Measurements from ENCODE around the gene ADCY6.

ADCY6 gene

GRCh38 chr12:48787791-48788523, 932 bp downstream of the ADCY6 start:
- TF ChIP-seq POLR2A (IDR thresholded peaks at IDR 0.05; ENCODE audit: low read depth, low read length) (no peak), POLR2AphosphoS5 (IDR thresholded peaks at IDR 0.05; ENCODE audit: low read depth, low read length) (no peak), PAX5 (IDR thresholded peaks at IDR 0.05; ENCODE audit: insufficient read depth, low read length, severe bottlenecking) (no peak), TAF1 (IDR thresholded peaks at IDR 0.05; ENCODE audit: low read depth, low read length) (no peak), SPI1 (IDR thresholded peaks at IDR 0.05; ENCODE audit: low read depth, low read length) (no peak), POU2F2 (IDR thresholded peaks at IDR 0.05; ENCODE audit: low read depth, low read length) (no peak)
- no peak for DNase-seq (ENCODE audit: insufficient read length, low spot score)
- no peak for FAIRE-seq

GRCh38 chr12:48786591-48787544, 2.0 kb downstream of the ADCY6 start:
- FAIRE-seq = no peak
- DNase-seq (ENCODE audit: insufficient read length, low spot score) = no peak
- no peak for TF ChIP-seq PAX5 (IDR thresholded peaks at IDR 0.05; ENCODE audit: insufficient read depth, low read length, severe bottlenecking)
- no peak for TF ChIP-seq POLR2AphosphoS5 (IDR thresholded peaks at IDR 0.05; ENCODE audit: low read depth, low read length)
- TF ChIP-seq POLR2A (IDR thresholded peaks at IDR 0.05; ENCODE audit: low read depth, low read length) = no peak
- TF ChIP-seq TAF1 (IDR thresholded peaks at IDR 0.05; ENCODE audit: low read depth, low read length) = no peak
- TF ChIP-seq SPI1 (IDR thresholded peaks at IDR 0.05; ENCODE audit: low read depth, low read length) = no peak
- no peak for TF ChIP-seq POU2F2 (IDR thresholded peaks at IDR 0.05; ENCODE audit: low read depth, low read length)

GRCh38 chr12:48783432-48783831, 5.5 kb downstream of the ADCY6 start:
- TF ChIP-seq TAF1 (IDR thresholded peaks at IDR 0.05; ENCODE audit: low read depth, low read length) = no peak
- no peak for TF ChIP-seq POLR2A (IDR thresholded peaks at IDR 0.05; ENCODE audit: low read depth, low read length)
- no peak for TF ChIP-seq SPI1 (IDR thresholded peaks at IDR 0.05; ENCODE audit: low read depth, low read length)
- TF ChIP-seq POU2F2 (IDR thresholded peaks at IDR 0.05; ENCODE audit: low read depth, low read length) = no peak
- no peak for TF ChIP-seq PAX5 (IDR thresholded peaks at IDR 0.05; ENCODE audit: insufficient read depth, low read length, severe bottlenecking)
- TF ChIP-seq POLR2AphosphoS5 (IDR thresholded peaks at IDR 0.05; ENCODE audit: low read depth, low read length) = no peak
- DNase-seq (ENCODE audit: insufficient read length, low spot score) (no peak), FAIRE-seq (no peak)

GRCh38 chr12:48782457-48783395, 6.2 kb downstream of the ADCY6 start:
- no peak for TF ChIP-seq SPI1 (IDR thresholded peaks at IDR 0.05; ENCODE audit: low read depth, low read length)
- no peak for TF ChIP-seq POLR2A (IDR thresholded peaks at IDR 0.05; ENCODE audit: low read depth, low read length)
- no peak for TF ChIP-seq POU2F2 (IDR thresholded peaks at IDR 0.05; ENCODE audit: low read depth, low read length)
- no peak for TF ChIP-seq TAF1 (IDR thresholded peaks at IDR 0.05; ENCODE audit: low read depth, low read length)
- TF ChIP-seq POLR2AphosphoS5 (IDR thresholded peaks at IDR 0.05; ENCODE audit: low read depth, low read length) = no peak
- TF ChIP-seq PAX5 (IDR thresholded peaks at IDR 0.05; ENCODE audit: insufficient read depth, low read length, severe bottlenecking) = no peak
- FAIRE-seq = no peak
- DNase-seq (ENCODE audit: insufficient read length, low spot score) = no peak

GRCh38 chr12:48781750-48782456, 7.0 kb downstream of the ADCY6 start:
- FAIRE-seq (no peak), DNase-seq (ENCODE audit: insufficient read length, low spot score) (no peak)
- TF ChIP-seq PAX5 (IDR thresholded peaks at IDR 0.05; ENCODE audit: insufficient read depth, low read length, severe bottlenecking) (no peak), TAF1 (IDR thresholded peaks at IDR 0.05; ENCODE audit: low read depth, low read length) (no peak), SPI1 (IDR thresholded peaks at IDR 0.05; ENCODE audit: low read depth, low read length) (no peak), POLR2A (IDR thresholded peaks at IDR 0.05; ENCODE audit: low read depth, low read length) (no peak), POLR2AphosphoS5 (IDR thresholded peaks at IDR 0.05; ENCODE audit: low read depth, low read length) (no peak), POU2F2 (IDR thresholded peaks at IDR 0.05; ENCODE audit: low read depth, low read length) (no peak)

- TF ChIP-seq PAX5 (IDR thresholded peaks at IDR 0.05; ENCODE audit: insufficient read depth, low read length, severe bottlenecking) = no peak
- TF ChIP-seq TAF1 (IDR thresholded peaks at IDR 0.05; ENCODE audit: low read depth, low read length) = no peak
- TF ChIP-seq POLR2AphosphoS5 (IDR thresholded peaks at IDR 0.05; ENCODE audit: low read depth, low read length) = no peak
- no peak for TF ChIP-seq POLR2A (IDR thresholded peaks at IDR 0.05; ENCODE audit: low read depth, low read length)
- no peak for TF ChIP-seq POU2F2 (IDR thresholded peaks at IDR 0.05; ENCODE audit: low read depth, low read length)
- TF ChIP-seq SPI1 (IDR thresholded peaks at IDR 0.05; ENCODE audit: low read depth, low read length) = no peak
- no peak for DNase-seq (ENCODE audit: insufficient read length, low spot score)
- FAIRE-seq = no peak
These were observed 8.4 kb downstream of the ADCY6 start for GRCh38 chr12:48780381-48781025.

- TF ChIP-seq SPI1 (IDR thresholded peaks at IDR 0.05; ENCODE audit: low read depth, low read length) (no peak), PAX5 (IDR thresholded peaks at IDR 0.05; ENCODE audit: insufficient read depth, low read length, severe bottlenecking) (no peak), TAF1 (IDR thresholded peaks at IDR 0.05; ENCODE audit: low read depth, low read length) (no peak), POLR2AphosphoS5 (IDR thresholded peaks at IDR 0.05; ENCODE audit: low read depth, low read length) (no peak), POLR2A (IDR thresholded peaks at IDR 0.05; ENCODE audit: low read depth, low read length) (no peak)
- FAIRE-seq = no peak
- no peak for DNase-seq (ENCODE audit: insufficient read length, low spot score)
These were observed 9.0 kb downstream of the ADCY6 start for GRCh38 chr12:48779869-48780268.

All from GM12891 (cell line).